Measurements from ENCODE around the gene CUL4A.

CUL4A gene

GRCh38 chr13:113167575-113167974 is 41.8 kb upstream of the CUL4A start (continued):
- no peak for TF ChIP-seq SNAI2 (CRISPR knock-in tag; IDR thresholded peaks at IDR 0.05)

GRCh38 chr13:113168211-113168610 is 41.2 kb upstream of the CUL4A start:
- no peak for ATAC-seq
- TF ChIP-seq ZNF70 (CRISPR knock-in tag; IDR thresholded peaks at IDR 0.05) = no peak

DNA sequence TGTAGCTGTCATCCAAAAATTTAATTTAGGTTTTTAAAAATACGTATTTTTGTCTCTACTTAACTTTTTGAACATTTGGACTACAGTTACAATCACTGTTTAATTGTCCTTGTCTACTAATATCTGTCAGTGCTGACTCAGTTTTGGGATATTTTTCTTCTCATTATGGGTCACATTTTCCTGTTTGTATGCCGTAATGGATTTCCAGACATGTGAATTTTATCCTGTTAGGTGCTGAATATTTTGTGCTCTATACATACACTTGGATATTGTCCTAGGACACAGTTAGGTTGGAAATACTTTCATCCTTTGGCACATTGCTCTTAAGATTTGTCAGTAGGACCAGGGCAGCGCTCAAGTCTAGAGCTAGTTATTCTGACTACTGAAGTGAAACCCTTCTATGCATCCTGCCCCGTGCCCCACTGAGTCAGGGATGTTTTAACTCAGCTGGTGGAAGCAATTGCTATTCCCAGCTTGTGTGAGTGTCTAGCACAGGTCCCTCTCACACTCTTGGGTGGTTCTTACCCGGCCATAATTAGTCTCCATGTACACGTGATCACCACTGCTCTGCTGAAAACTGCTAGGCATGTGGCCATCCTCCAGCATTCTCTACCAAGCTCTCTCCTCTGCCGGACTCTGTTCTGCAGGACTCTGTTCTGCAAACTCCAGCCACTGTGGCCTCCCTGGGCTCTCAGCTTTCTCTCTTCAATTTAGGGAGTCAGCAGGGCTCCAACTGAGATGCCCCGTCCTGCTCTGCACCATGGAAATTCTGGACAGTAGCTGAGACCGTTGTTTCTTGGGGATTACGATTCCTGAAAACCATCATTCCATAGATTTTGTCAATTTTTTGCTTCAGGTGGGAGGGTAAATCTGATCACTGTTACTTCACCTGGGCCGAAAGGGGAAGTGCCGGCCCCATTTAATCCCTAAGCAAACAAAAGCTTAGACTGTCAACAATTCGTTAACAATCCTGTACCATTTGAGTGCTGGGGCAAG is 39.8 kb upstream of the CUL4A start:
- no peak for ATAC-seq
- TF ChIP-seq TOX (CRISPR knock-in tag; IDR thresholded peaks at IDR 0.05; ENCODE audit: borderline replicate concordance) (no peak), PATZ1 (CRISPR knock-in tag; IDR thresholded peaks at IDR 0.05; ENCODE audit: borderline replicate concordance) (no peak), ZNF565 (CRISPR knock-in tag; conservative IDR thresholded peaks at IDR 0.05; ENCODE audit: low read depth) (no peak), ARNTL (CRISPR knock-in tag; IDR thresholded peaks at IDR 0.05; ENCODE audit: borderline replicate concordance, low read depth) (no peak), GLIS3 (CRISPR knock-in tag; IDR thresholded peaks at IDR 0.05) (no peak), CSDC2 (CRISPR knock-in tag; IDR thresholded peaks at IDR 0.05) (no peak), PPARA (CRISPR knock-in tag; IDR thresholded peaks at IDR 0.05; ENCODE audit: borderline replicate concordance) (no peak), ZNF8 (CRISPR knock-in tag; IDR thresholded peaks at IDR 0.05) (no peak), ZFP3 (CRISPR knock-in tag; IDR thresholded peaks at IDR 0.05) (no peak), RARB (CRISPR knock-in tag; IDR thresholded peaks at IDR 0.05) (no peak), TCF4 (CRISPR knock-in tag; IDR thresholded peaks at IDR 0.05; ENCODE audit: borderline replicate concordance) (no peak), BACH2 (CRISPR knock-in tag; IDR thresholded peaks at IDR 0.05; ENCODE audit: borderline replicate concordance) (no peak), OSR1 (CRISPR knock-in tag; IDR thresholded peaks at IDR 0.05) (no peak), ZNF70 (CRISPR knock-in tag; IDR thresholded peaks at IDR 0.05) (no peak), ZFP30 (CRISPR knock-in tag; IDR thresholded peaks at IDR 0.05) (no peak), ESRRG (CRISPR knock-in tag; IDR thresholded peaks at IDR 0.05) (no peak), SNAI2 (CRISPR knock-in tag; IDR thresholded peaks at IDR 0.05) (no peak)
- TF ChIP-seq, protein P1, sequence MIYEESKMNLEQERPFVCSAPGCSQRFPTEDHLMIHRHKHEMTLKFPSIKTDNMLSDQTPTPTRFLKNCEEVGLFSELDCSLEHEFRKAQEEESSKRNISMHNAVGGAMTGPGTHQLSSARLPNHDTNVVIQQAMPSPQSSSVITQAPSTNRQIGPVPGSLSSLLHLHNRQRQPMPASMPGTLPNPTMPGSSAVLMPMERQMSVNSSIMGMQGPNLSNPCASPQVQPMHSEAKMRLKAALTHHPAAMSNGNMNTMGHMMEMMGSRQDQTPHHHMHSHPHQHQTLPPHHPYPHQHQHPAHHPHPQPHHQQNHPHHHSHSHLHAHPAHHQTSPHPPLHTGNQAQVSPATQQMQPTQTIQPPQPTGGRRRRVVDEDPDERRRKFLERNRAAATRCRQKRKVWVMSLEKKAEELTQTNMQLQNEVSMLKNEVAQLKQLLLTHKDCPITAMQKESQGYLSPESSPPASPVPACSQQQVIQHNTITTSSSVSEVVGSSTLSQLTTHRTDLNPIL (CRISPR knock-in tag; IDR thresholded peaks at IDR 0.05; ENCODE audit: low read depth) = no peak
- TF ChIP-seq, protein P2, sequence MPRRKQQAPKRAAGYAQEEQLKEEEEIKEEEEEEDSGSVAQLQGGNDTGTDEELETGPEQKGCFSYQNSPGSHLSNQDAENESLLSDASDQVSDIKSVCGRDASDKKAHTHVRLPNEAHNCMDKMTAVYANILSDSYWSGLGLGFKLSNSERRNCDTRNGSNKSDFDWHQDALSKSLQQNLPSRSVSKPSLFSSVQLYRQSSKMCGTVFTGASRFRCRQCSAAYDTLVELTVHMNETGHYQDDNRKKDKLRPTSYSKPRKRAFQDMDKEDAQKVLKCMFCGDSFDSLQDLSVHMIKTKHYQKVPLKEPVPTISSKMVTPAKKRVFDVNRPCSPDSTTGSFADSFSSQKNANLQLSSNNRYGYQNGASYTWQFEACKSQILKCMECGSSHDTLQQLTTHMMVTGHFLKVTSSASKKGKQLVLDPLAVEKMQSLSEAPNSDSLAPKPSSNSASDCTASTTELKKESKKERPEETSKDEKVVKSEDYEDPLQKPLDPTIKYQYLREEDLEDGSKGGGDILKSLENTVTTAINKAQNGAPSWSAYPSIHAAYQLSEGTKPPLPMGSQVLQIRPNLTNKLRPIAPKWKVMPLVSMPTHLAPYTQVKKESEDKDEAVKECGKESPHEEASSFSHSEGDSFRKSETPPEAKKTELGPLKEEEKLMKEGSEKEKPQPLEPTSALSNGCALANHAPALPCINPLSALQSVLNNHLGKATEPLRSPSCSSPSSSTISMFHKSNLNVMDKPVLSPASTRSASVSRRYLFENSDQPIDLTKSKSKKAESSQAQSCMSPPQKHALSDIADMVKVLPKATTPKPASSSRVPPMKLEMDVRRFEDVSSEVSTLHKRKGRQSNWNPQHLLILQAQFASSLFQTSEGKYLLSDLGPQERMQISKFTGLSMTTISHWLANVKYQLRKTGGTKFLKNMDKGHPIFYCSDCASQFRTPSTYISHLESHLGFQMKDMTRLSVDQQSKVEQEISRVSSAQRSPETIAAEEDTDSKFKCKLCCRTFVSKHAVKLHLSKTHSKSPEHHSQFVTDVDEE (CRISPR knock-in tag; IDR thresholded peaks at IDR 0.05) = no peak
- TF ChIP-seq, protein P3, sequence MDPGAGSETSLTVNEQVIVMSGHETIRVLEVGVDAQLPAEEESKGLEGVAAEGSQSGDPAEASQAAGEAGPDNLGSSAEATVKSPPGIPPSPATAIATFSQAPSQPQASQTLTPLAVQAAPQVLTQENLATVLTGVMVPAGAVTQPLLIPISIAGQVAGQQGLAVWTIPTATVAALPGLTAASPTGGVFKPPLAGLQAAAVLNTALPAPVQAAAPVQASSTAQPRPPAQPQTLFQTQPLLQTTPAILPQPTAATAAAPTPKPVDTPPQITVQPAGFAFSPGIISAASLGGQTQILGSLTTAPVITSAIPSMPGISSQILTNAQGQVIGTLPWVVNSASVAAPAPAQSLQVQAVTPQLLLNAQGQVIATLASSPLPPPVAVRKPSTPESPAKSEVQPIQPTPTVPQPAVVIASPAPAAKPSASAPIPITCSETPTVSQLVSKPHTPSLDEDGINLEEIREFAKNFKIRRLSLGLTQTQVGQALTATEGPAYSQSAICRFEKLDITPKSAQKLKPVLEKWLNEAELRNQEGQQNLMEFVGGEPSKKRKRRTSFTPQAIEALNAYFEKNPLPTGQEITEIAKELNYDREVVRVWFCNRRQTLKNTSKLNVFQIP (CRISPR knock-in tag; IDR thresholded peaks at IDR 0.05; ENCODE audit: borderline replicate concordance, low read depth) = no peak

GRCh38 chr13:113170511-113170910 is 38.9 kb upstream of the CUL4A start:
- ATAC-seq = no peak
- no peak for TF ChIP-seq CSDC2 (CRISPR knock-in tag; IDR thresholded peaks at IDR 0.05)
- no peak for TF ChIP-seq SNAI2 (CRISPR knock-in tag; IDR thresholded peaks at IDR 0.05)
- no peak for TF ChIP-seq GLIS3 (CRISPR knock-in tag; IDR thresholded peaks at IDR 0.05)
- no peak for TF ChIP-seq PATZ1 (CRISPR knock-in tag; IDR thresholded peaks at IDR 0.05; ENCODE audit: borderline replicate concordance)
- no peak for TF ChIP-seq RARB (CRISPR knock-in tag; IDR thresholded peaks at IDR 0.05)
- TF ChIP-seq OSR1 (CRISPR knock-in tag; IDR thresholded peaks at IDR 0.05) = no peak
- no peak for TF ChIP-seq ZC3H10 (CRISPR knock-in tag; IDR thresholded peaks at IDR 0.05)
- no peak for TF ChIP-seq TOX (CRISPR knock-in tag; IDR thresholded peaks at IDR 0.05; ENCODE audit: borderline replicate concordance)
- no peak for TF ChIP-seq ZNF70 (CRISPR knock-in tag; IDR thresholded peaks at IDR 0.05)

Measured in SK-N-SH treated with all-trans-retinoic acid at 6 μM for 48 hours (cell line).